Natural killer cell (primary cell): ENCODE measurements around the gene SLC49A3. TPM values are rescaled to one million over a fixed set of nuclear protein-coding genes. Genes with fewer than 3 reads are reported as not detected.

ENCODE experiments used
- ATAC-seq, 3 donors: fragments of 150-1000 bp in 2 of 3; fragments of 200-7000 bp in 1 of 3; cut with Tn5 transposase; 1 replicate in 1 of 3; 2 replicates in 2 of 3; pipeline ENCODE4 v1.10.0; 2021; ENCODE audit warnings: mild to moderate bottlenecking in 2 of 3, moderate library complexity in 2 of 3
- DNase-seq, 2 donors: peaks; one replicate each; pipeline versions ENCODE4 v3.0.0 to v3.0.0-alpha.2; 2013 to 2021; ENCODE audit warnings: mixed read lengths in 1 of 2
- H3K27ac ChIP-seq: one replicate; pipeline ENCODE4 v1.5.1; 2013; ENCODE audit warnings: mild to moderate bottlenecking, low read length
- H3K27me3 ChIP-seq: one replicate; pipeline ENCODE4 v1.6.1; 2013; ENCODE audit warnings: low read length; ENCODE audit not compliant: control insufficient read depth, insufficient read depth
- H3K36me3 ChIP-seq: one replicate; pipeline ENCODE4 v1.6.1; 2013; ENCODE audit warnings: low read length; ENCODE audit not compliant: control insufficient read depth, insufficient read depth
- H3K4me1 ChIP-seq: one replicate; pipeline ENCODE4 v1.6.1; 2013; ENCODE audit warnings: low read length; ENCODE audit not compliant: control insufficient read depth, insufficient read depth
- H3K4me3 ChIP-seq: one replicate; pipeline ENCODE4 v1.5.1; 2013; ENCODE audit warnings: low read length
- H3K9me3 ChIP-seq: one replicate; pipeline ENCODE4 v1.6.1; 2013; ENCODE audit warnings: low read length; ENCODE audit not compliant: control insufficient read depth, insufficient read depth
- H3K27ac Mint-ChIP-seq, 2 donors: one replicate each; pipeline ENCODE4 v1.8.0; 2022; ENCODE audit warnings: mild to moderate bottlenecking in 2 of 2, mixed read lengths in 2 of 2, moderate library complexity in 1 of 2
- H3K27me3 Mint-ChIP-seq, 2 donors: one replicate each; pipeline ENCODE4 v1.8.0; 2022; ENCODE audit warnings: low read depth in 2 of 2, mixed read lengths in 2 of 2
- H3K36me3 Mint-ChIP-seq: one replicate; pipeline ENCODE4 v1.8.0; 2022; ENCODE audit warnings: mixed read lengths
- H3K4me1 Mint-ChIP-seq, 2 donors: one replicate each; pipeline ENCODE4 v1.8.0; 2022; ENCODE audit warnings: mixed read lengths in 2 of 2
- H3K4me3 Mint-ChIP-seq: one replicate; pipeline ENCODE4 v1.8.0; 2022; ENCODE audit warnings: mild to moderate bottlenecking, moderate library complexity, mixed read lengths
- H3K9me3 Mint-ChIP-seq, 2 donors: one replicate each; pipeline ENCODE4 v1.8.0; 2022; ENCODE audit warnings: mixed read lengths in 2 of 2
- WGBS: methylation state at CpG from one replicate; pipeline ENCODE4 v1.1.7; 2013; ENCODE audit warnings: missing lambda C conversion rate; ENCODE audit not compliant: insufficient coverage; 5-methylcytosine and 5-hydroxymethylcytosine counted together
- intact Hi-C: fragments of 100-400 bp; cut with micrococcal nuclease; formaldehyde crosslinking; loops from one replicate; pipeline ENCODE4 v1.14.2; 2022
- total RNA-seq, 4 donors: library from RNA; stranded (reverse); fragments of 120-200 nt in 1 of 4; gene quantifications; one replicate each; pipeline versions ENCODE4 v1.2.3 to v1.2.4, GENCODE V29; 2013 to 2022
- TF ChIP-seq, protein P1 (sequence below): fragments of 200-600 bp; IDR thresholded peaks from one replicate; pipeline ENCODE4 v1.8.0; 2022; ENCODE audit warnings: antibody characterized with exemption

The SLC49A3 gene
- total RNA-seq, 3 donors from 2014 or later (not counting 1 experiment from before 2014, with no cell fraction given): 10.0 to 14.9 (median 10.4) TPM

DNA sequence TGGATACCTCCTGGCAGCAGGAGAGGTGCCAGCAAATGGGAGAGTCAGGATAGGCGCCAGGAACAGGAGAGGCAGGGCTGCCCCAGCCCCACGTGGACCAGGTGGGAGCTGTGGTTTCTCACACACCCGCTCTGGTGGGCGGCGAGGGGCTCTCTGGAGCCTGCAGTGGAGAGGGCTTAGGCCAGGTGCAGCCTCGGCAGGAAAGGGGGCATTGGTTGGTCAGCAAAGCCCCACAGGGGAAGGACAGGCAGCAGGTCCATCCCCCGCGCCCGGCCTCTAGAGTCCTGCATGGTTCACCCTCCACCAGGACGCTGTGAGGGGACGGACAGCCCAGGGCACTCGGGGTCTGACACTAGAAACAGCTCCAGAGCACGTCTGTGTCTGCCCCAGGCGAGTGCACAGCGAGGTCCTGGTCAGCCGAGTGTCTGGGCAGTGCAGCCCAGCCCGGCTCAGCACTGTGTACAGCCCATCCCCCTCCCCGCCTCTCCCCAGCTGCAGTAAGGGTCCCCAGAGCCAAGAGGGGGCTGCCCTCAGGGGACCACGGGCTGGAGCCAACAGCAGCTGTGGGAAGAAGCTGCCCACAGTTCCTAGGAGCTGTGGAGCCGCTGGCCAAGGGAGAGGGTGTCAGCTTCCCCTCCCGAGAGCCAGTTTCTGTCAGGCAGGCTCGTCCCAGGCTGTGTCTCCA is 23.1 kb downstream of the SLC49A3 start:
- no peak overlapping the region for H3K4me3 Mint-ChIP-seq
- H3K9me3 Mint-ChIP-seq: peaks cover 0 to under 1% of the 10 kb centered on the region in 2 donors
- H3K36me3 Mint-ChIP-seq: no peaks in the 10 kb centered on the region
- WGBS: 91% methylated on average over 22 of the region's 22 CpGs
- peaks cover 5 to 20% of the 10 kb centered on the region in 2 donors for H3K4me1 Mint-ChIP-seq
- no peaks in the 10 kb centered on the region for H3K27me3 Mint-ChIP-seq
- H3K9me3 ChIP-seq: no peaks in the 10 kb centered on the region
- peaks cover 1% of the 10 kb centered on the region for H3K36me3 ChIP-seq
- intact Hi-C loops: no loop called here
- DNase-seq: no peak
- no peak overlapping the region for H3K4me3 ChIP-seq
- no peaks in the 10 kb centered on the region for H3K27me3 ChIP-seq
- TF ChIP-seq, protein P1, sequence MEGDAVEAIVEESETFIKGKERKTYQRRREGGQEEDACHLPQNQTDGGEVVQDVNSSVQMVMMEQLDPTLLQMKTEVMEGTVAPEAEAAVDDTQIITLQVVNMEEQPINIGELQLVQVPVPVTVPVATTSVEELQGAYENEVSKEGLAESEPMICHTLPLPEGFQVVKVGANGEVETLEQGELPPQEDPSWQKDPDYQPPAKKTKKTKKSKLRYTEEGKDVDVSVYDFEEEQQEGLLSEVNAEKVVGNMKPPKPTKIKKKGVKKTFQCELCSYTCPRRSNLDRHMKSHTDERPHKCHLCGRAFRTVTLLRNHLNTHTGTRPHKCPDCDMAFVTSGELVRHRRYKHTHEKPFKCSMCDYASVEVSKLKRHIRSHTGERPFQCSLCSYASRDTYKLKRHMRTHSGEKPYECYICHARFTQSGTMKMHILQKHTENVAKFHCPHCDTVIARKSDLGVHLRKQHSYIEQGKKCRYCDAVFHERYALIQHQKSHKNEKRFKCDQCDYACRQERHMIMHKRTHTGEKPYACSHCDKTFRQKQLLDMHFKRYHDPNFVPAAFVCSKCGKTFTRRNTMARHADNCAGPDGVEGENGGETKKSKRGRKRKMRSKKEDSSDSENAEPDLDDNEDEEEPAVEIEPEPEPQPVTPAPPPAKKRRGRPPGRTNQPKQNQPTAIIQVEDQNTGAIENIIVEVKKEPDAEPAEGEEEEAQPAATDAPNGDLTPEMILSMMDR: no peak
- H3K4me1 ChIP-seq: peaks cover 24% of the 10 kb centered on the region
- H3K27ac ChIP-seq: no peak overlapping the region
- peak overlapping the region in 1 of 2 donors; percentile 89 for H3K27ac Mint-ChIP-seq
- no peak for ATAC-seq

DNA sequence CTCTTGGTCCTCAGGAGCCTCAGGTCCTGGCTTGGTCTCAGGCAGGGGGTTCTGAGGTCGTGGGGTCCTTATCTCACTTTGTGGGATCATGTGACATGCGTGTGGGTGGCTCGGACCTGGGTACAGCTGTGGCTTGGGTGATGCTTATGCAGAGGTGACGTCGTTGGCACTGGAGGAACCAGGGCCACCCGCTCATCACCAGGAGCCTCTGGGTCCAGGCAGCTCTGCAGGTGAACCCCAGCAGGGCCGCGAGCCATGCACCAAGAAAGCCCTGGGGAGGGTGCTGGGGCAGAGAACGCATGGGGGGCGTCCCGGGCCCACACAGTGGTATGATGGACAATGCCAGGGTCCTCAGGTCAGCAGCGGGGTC is 23.6 kb downstream of the SLC49A3 start:
- no peak overlapping the region for H3K27ac ChIP-seq
- Mint-ChIP-seq H3K4me3 (peak overlapping the region; percentile 83), H3K27ac (peak overlapping the region in 1 of 2 donors; percentile 89), H3K27me3 (no peaks in the 10 kb centered on the region), H3K36me3 (no peaks in the 10 kb centered on the region), H3K4me1 (peaks cover 5 to 20% of the 10 kb centered on the region in 2 donors), H3K9me3 (peaks cover 0 to 2% of the 10 kb centered on the region in 2 donors)
- intact Hi-C loops: no loop called here
- no peaks in the 10 kb centered on the region for H3K27me3 ChIP-seq
- TF ChIP-seq, protein P1: no peak
- DNase-seq (no peak), ATAC-seq (no peak)
- peaks cover 24% of the 10 kb centered on the region for H3K4me1 ChIP-seq
- WGBS: 90% methylated on average over 12 of the region's 12 CpGs
- H3K36me3 ChIP-seq: no peaks in the 10 kb centered on the region
- H3K9me3 ChIP-seq: no peaks in the 10 kb centered on the region
- no peak overlapping the region for H3K4me3 ChIP-seq

DNA sequence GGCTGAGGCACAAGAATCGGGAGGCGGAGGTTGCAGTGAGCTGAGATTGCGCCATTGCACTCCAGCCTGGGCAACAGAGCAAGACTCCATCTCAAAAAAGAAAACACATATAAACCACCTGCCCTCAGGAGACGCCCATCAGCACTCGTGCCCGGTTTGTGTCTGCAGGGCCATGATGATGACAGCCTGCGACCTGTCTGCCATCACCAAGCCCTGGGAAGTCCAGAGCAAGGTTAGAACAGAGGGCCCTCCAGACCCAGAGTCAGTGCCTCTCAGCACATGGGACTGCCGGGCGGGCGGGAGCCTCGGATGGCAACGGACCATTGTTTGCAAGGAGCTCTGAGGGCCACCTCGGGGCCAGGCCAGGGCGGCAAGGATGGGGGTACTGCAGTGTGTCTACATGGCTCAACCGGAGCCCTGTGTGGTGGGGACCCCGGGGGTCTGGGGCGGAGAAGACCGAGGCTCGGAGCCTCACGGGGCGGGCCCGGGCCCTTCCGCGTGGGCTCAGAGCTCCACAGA is 24.2 kb downstream of the SLC49A3 start:
- peak overlapping the region; percentile 83 for H3K4me3 Mint-ChIP-seq
- peaks cover 5 to 20% of the 10 kb centered on the region in 2 donors for H3K4me1 Mint-ChIP-seq
- TF ChIP-seq, protein P1: no peak
- no peak overlapping the region for H3K4me3 ChIP-seq
- DNase-seq: no peak
- no peaks in the 10 kb centered on the region for H3K36me3 ChIP-seq
- peak overlapping the region; percentile 73 to 89 for H3K27ac Mint-ChIP-seq
- no peaks in the 10 kb centered on the region for H3K27me3 Mint-ChIP-seq
- no peaks in the 10 kb centered on the region for H3K36me3 Mint-ChIP-seq
- peaks cover 0 to 2% of the 10 kb centered on the region in 2 donors for H3K9me3 Mint-ChIP-seq
- H3K27ac ChIP-seq: no peak overlapping the region
- no peaks in the 10 kb centered on the region for H3K9me3 ChIP-seq
- 96% methylated on average over 24 of the region's 24 CpGs for WGBS
- intact Hi-C loops: no loop called here
- H3K27me3 ChIP-seq: no peaks in the 10 kb centered on the region
- peaks cover 24% of the 10 kb centered on the region for H3K4me1 ChIP-seq
- no peak for ATAC-seq
